Activated naive CD4-positive, alpha-beta T cell treated with Interleukin-2 at 50 U/mL for 16 hours (primary cell): ENCODE measurements around the gene TCEANC2.
"Not testable (repeated sequence)": the region's sequence is repeated elsewhere in the genome, so short reads cannot be mapped to it uniquely, and the experiment has no call there.

ENCODE experiments used
- DNase-seq: peaks from one replicate; pipeline ENCODE4 v3.0.0-alpha.2; 2020

The TCEANC2 gene

DNA sequence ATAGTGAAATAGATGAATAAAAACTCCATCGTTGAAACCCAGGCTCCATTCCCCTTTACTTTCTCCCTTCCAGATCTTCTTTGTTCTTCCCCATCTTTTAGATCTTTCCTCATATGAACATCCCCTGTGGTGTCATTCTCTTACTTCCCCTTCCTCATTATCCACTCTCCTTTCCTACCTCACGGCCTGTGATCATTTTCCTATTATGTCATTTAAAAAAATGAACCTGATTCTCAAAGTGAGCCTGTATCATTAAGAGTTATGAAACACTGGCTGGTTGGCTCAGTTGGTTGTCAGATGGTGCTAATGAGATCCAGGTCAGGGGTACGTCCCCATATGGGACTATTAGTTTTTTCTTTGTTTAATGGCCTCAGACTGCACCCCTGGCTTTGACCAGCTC, 38.3 kb downstream of the TCEANC2 start:
- DNase-seq: no peak

DNA sequence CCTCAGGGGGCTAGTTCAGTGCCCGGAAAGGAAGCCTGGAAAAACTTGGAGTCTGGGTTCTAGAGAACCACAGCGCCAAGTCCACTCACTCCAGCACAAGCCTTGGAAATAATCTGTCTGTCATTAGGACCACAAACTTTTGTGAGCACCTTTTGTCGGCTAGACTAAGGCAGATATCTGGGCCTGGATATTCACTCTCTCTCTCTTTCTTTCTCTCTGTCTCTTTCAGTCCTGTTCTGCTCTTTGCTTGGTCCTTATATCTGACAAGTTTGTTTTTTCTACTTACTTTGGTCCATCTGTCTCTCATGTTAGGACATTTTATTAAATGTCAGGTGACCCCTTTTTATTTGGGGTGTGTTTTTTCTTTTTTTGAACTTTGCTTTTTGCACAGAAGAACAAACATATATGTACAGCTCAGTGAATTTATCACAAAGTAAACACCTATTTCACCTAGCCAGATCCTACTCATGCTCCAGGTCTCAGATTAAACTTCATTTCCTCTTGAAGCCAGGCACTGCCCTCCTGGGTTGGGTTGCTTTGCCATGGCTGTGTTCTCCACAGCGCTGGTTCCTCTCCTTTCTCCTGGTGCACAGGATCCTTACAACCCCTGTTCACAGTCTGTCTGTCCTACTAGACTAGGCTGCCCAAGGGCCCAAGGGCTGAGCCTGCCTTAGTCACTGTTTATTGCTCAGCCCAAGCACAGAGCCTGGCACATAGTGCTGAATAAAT, 40.8 kb downstream of the TCEANC2 start:
- no peak for DNase-seq

DNA sequence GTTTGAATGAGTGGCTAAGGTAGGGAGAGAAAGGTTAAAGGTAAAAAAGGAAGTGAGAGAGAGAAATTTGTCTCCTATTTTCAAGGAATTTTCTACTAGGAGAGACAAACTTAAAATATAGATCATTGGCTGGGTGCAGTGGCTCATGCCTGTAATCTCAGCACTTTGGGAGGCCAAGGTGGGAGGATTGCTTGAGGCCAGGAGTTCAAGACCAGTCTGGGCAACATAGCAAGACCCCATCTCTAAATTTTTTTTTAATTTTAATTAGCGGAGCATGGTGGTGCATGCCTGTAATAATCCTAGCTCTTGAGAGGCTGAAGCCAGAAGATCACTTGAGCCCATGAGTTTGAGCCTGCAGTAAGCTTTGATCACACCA, 41.3 kb downstream of the TCEANC2 start:
- DNase-seq: not testable (repeated sequence)

DNA sequence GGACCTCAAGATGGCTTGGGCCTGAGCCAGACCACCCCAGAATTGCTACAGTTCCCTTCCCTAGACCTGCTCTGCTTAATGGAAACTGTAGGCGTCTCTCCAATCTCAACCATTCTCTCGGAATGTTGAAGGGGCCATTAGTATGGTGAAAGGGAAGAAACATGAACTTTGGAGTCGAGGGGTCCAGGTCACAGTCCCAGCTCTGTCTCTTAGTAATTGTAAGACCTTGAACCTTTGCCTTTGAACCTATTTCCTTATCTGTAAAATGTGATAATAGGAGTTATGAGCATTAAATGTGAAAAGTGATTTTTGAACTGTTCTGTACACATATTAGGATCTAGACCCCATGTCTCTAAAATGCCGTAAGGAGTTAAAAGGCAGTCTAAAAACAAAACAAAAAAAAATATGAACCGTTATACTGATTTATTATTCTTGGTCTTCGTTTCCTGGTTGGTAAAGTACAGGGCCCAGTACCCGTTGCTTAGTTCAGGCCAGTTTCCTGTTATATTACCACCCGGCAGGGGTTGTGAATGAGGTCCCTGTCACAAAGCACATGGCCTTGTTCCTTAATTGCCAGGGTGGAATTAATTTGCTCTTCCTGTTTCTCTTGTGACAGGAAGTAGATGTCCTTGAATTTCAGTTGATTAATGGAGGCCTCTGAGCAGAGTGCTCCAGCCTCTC, 42.3 kb downstream of the TCEANC2 start:
- DNase-seq: no peak

DNA sequence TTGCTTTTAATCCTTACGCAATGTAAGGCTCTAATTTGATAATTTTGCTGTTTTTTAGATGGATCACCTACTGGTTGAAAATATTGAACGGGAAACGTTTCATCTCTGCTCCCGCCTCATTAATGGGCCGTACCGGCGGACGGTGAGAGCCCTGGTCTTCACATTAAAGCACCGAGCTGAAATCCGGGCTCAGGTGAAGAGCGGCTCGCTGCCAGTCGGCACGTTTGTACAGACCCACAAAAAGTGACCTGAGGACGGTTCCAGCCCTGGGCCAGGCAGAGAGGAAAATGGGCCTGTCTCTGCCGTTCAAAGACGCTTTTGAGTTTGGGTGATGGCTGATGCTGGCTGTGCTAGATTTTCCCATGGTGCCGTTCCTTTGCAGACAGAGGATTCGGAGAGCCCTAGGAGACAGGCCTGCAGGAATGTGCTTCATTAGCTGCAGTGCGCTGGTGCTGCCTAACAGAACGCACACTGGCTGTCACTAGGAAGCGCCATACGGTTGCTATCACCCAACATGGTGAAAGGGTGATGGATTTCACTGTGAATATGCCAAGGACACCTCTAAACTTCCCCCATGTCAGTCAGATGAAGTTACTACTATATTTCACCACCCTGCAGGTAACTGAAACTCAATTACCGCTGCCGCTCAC, 42.9 kb downstream of the TCEANC2 start:
- DNase-seq: no peak

DNA sequence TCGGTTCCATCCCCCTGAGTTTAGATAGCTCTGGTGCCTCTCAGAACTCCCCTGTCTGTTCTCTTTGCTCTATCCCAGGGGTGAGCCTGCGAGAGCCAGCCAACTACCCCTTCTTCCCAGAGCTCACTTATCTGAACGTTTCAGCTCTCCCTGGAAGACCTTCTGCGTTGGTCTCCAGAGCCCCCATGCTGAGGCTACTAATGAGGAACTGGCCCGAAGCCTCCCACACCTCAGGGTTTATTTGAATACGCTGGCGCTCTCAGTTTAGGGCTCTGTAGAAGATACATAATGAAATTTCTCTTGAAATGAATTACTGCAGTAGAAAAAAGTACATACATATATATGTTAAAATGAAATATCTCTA, 43.5 kb downstream of the TCEANC2 start:
- no peak for DNase-seq

DNA sequence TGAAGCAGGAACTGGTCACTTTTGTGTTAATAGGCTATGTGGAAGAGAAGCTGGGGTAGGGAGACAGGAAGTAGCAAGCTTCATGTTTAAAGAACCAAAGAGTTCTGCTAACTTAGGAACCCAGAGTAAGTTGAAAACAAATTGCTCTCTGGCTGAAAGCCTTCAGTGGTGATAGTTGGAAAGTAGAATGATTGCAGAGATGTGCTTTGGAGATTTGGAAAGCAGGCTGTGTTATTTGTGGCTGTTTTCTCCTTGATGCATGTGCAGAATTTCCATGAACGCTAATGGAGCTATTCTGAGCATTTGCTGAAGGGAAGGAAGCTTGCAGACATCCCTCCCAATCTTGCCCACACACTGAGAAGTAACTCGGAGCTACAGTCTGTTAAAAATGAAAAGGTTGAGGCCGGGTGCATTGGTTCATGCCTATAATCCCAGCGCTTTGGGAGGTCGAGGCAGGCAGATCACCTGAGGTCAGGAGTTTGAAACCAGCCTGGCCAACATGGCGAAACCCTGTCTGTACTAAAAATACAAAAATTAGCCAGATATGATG, 45.7 kb downstream of the TCEANC2 start:
- no peak for DNase-seq

DNA sequence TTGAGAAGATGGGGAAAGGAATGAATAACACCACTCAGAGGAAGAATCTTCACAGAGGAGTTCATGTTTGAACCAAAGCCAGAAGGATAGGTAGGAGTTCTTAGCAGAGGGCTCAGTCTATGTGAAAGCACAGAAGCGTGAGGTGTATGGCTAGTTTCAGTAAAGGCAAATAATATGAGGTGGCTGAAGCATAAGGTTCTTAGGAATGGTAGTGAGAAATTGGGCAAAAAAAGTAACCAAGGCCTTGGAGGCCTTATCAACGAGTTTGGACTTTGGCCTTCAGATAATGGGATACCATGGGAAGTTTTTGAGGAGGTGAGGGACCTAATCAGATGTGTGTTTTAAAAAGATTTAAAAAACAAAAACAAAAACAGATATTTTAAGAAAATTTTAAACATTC, 47.1 kb downstream of the TCEANC2 start:
- no peak for DNase-seq

DNA sequence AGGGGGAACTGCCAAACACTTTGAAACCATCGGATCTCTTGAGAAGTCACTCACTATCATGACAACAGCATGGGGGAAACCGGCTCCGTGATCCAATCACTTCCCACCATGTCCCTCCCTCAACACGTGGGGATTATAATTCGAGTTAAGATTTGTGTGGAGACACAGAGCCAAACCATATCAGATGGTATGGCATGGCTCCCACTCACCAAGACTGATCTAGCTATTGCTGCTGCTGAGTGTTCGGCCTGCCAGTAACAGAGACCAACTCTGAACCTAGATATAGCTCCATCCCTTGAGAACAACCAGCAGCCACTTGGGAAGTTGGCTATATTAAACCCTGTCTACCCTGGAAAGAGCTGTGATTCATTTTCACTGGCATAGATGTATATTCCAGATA, 50.0 kb downstream of the TCEANC2 start:
- DNase-seq: no peak

DNA sequence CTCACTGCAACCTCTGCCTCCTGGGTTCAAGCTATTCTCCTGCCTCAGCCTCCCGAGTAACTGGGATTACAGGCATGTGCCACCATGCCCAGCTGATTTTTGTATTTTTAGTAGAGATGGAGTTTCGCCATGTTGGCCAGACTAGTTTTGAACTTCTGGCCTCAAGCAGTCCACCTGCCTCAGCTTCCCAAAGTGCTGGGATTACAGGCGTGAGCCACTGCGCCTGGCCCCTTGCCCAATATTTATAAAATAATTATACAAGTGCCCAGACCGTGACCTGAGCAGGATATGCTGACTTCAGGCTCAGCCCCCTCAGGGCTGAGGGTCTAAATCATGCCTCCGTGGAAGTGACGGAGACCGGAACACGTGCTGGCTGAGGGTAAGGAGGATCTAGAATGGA, 51.2 kb downstream of the TCEANC2 start:
- DNase-seq: not testable (repeated sequence)

DNA sequence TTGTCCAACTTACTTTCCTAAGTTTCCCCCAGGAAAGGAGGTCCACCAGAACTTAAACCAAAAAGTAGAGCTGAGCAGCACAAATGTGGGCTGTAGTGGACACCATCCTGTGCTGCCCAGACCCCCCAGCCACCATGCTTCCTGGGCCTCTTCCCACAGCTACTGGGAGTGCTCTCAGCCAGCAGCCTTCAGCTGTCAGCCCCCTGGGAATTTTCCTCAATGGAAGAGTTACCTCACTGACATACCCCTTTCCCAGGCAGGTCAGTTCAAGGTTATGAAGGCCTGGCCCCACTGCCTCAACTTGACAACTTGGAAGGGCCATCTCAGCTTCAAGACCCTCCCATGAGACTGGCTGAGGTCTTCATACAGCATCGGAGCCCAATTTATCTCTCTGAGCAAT, 51.7 kb downstream of the TCEANC2 start:
- DNase-seq: no peak

DNA sequence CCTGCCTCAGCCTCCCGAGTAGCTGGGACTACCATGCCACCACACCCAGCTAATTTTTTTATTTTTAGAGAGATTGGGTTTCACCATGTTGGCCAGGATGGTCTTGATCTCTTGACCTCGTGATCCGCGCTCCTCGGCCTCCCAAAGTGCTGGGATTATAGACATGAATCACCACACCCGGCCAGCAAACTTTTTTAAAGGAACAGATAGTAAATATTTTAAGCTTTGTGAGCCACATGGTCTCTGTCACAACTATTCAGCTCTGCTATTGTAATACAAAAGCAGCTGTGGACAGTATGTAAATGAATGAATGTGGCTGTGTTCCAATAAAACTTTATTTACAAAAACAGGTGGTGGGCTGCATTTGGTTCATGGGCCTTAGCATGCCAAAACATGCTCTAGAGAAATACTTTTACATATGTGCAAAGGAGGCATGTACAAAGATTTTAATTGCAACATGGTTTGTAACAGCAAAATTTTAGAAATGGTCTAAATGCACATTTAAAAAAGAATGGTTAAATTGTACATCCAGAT, 52.4 kb downstream of the TCEANC2 start:
- DNase-seq: no peak

DNA sequence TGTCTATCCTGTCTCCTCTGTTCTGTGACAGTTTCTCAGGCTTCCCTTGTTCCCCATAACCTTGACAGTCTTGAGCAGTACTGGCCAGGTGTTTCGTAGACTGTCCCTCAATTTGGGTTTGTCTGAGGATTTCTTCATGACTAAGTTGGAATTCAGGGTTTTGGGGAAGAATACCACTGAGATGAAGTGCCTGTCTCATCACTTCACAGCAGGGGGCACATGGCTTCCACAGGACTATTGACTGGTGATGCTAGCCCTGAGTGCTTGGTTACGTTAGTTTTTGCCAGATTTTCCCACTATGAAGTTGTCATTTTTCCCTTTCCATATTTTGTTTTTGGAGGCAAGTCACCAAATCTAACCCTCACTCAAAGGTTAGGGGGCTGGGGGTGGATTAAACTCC, 53.7 kb downstream of the TCEANC2 start:
- no peak for DNase-seq

DNA sequence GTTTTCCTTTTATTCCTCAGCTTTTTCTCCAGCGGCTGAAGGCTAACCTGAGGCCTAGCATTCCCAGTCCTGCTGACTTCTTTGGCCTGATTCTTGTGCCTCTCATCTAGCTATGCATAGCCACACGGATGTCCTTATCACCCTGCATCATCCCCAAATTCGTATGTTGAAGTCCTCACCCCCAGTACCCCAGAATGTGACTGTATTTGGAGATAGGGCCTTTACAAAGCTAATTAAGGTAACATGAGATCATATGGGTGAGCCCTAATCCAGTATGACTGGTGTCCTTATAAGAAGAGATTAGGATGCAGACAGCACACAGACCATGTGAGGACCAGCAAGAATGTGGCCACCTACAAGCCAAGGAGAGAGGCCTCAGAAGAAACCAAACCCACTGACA, 54.7 kb downstream of the TCEANC2 start:
- DNase-seq: no peak

DNA sequence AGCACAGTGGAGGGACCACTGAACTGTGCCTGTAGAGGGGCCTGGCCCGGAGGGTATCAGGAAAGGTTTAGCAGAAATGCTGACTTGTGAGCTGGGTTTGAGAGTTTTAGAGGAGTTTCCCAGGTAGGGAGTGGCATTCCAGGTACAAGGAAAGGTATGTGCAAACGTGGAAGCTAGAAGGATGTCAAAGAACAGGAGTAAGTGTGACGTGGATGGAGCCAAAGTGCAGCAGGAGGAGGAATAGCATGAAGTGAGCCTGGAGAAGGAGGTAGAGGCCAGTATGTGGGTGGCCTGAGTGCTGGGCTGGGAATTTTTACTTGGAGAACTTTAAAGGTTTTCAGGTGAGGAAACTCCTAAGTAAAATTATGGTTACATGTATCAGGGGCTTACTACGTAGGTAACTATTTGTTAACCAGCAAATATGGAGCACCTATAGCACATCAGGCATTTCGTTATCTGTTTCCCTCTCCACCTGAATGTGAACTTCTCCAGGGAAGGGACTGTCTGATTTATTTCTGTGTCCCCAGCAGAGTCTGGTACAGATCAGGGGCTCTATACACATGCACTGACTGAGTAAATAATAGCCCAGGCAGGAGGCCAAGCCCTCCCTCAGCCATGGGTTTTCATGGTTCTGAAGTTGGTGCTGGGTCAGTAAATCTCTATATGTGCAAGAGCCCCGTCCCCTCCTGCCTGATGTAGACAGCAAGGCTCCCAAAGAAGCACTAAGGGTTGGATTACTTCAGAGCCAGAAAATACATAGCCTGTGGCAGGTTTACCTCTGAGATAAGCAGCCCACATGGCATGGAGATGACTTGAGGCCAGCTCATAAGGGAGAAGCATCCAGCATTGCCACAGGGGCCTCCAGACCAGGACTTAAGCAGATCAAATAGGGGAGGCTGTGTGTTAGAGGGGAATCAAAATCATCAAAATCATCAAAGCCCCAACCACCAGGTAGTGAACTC, 56.0 kb downstream of the TCEANC2 start:
- DNase-seq: no peak

DNA sequence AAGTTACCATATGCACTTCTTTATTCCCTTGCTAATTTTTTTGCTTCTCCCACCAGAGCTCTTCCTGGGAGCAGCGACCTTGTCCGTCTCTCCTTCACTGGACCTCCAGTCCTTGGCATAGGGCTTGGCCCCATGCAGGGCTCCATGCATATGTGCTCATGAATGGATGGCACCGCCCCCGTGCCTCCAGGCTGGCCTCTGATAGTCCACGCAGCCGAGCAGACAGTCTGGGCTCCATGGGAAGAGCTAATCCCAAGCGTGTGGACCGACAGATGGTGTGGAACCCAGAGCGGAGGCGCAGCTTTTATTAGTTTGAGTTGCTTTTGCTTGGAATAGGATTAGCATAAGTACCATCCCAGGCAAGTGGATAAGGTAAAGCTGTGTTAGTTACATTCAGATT, 57.6 kb downstream of the TCEANC2 start:
- DNase-seq: no peak

DNA sequence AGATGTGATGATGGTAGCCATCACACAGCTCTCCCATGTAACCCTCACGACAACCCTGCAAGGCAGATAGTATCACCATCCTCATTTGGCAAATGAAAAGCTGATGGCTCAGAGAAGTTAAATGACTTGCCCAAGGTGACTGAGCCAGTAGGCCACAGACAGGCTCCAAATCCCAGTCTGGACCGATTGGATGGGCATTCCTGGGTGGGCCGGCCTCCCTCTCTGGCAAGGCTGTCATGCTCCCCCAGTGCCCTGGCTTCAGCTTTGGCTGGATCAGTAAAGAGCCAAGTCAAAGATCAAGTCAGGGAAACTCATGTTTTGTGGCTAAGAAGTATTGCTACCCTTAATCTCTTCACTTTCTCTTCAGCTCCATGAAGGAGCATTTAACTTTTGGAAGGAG, 58.2 kb downstream of the TCEANC2 start:
- no peak for DNase-seq

DNA sequence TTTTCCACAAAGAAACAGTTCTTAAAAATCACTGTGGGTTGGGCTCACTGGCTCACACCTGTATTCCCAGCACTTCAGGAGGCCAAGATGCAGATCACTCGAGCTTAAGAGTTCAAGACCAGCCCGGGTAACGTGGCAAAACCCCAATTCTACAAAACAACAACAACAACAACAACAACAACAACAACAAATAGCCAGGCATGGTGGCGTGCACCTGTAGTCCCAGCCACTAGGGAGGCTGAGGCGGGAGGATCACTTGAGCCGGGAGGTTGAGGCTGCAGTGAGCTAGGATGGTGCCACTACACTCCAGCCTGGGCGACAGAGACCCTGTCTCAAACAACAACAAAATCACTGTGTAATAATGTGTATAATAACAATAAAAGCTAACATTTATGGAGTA, 58.6 kb downstream of the TCEANC2 start:
- no peak for DNase-seq

DNA sequence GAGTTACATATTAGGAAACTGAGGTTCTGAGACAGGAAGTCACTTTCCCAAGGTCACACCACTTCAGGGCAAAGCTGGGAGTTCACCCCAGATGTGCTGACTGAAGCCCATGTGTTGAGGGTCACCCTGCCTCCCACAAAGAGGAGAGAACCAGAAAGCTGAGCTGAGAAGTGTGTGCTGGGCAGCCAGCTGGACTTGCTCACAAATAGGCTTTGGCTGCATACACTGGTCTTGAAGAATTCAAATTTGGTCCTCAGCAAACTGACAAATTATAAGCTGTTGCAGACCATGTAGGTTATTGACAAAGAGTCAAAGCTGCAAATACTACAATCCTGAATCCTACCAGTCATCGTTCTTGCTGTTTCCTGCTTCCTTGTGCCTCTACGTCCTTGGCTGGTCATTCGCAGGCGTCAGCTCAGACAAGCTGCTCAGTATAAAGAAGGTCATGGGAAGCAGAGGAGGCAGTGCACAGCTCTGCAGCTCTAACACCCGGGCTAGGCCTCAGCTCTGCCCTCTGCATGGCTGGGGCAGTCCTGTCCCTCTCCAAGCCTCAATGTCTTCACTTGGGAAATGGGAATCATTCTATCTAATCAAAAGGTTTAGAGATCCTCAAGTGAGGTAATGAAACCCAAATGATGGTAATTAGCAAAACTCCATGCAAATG, 59.4 kb downstream of the TCEANC2 start:
- no peak for DNase-seq

DNA sequence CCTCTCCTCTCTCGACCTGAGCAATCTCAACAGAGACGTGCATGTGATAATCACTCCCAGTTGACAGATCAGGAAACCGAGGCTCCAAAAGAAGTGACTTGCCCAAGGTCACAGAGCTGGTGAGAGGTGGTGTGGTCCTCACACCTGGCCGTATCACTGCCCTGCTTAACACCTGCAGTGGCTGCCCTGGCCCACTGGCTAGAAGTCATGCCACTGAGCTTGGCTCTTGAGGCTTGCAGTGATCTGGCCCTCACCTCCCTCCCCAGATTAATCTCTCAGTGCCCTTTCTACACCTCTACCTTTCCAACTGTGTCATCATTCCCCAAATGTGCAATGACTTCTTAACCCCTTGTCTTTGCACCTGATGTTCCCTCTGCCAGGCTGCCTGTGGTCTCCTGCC, 60.6 kb downstream of the TCEANC2 start:
- no peak for DNase-seq

DNA sequence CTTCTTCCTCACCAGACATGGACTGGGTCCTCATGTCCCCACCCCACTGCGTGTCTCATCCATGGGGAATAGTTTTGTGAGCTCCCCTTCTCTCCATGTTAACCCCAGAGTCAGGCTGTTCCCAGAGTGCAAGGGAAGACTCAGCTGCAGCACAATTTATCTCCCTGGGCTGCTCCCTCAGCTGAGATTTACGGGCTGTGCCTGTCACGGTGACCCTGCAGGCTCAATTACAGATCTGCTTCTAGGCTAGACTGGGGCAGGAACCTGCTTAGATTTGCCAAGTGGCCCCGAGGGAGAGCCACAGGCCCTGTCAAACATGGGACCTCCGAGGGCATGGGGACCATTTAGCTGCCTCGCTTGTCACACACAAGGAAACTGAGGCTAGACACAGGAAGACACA, 61.5 kb downstream of the TCEANC2 start:
- DNase-seq: no peak

DNA sequence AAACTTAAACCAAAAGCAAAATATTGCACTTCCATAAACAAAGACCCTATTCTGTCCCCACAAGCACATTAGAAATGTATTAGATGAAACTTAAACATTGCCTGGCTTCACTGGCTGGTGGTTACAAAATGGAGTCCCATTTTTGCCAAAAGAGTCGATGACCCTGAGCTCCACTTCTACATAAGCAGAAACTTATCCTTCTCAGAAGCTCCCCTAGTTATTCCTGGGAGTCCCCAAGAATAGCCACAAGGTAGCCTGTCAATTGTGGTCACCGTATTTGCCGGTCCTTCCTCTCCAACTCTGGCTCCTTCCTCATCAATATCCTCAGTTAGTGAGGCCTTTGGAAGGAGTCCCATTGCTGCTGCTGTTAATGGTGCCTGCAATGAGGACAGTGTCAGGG, 62.1 kb downstream of the TCEANC2 start:
- no peak for DNase-seq
